ENCODE measurements around the gene ZP1. TPM values are rescaled to one million over a fixed set of nuclear protein-coding genes. Genes with fewer than 3 reads are reported as not detected.
A peak's percentile ranks its signal among the peaks of the same experiment; 100 is the strongest.

The ZP1 gene
- polyA plus RNA-seq, 4 donors, result 0.33 to 2.7 TPM; not detected in 2

GRCh38 chr11:60831143-60831500, 36.2 kb upstream of the ZP1 start:
- H3K27ac ChIP-seq (ENCODE audit: low read depth in 1 of 3, low read length in 2 of 3), result no peak overlapping the region

GRCh38 chr11:60831501-60832079, 35.8 kb upstream of the ZP1 start:
- Histone ChIP-seq H3K27me3 (ENCODE audit: control insufficient read depth in 3 of 3, insufficient read depth in 3 of 3, low read length in 3 of 3) (no peaks in the 10 kb centered on the region), H3K4me3 (ENCODE audit: low read depth in 1 of 3, low read length in 3 of 3) (no peak overlapping the region), H3K9me3 (ENCODE audit: control insufficient read depth in 2 of 2, insufficient read depth in 1 of 2, low read depth in 1 of 2, low read length in 1 of 2) (no peaks in the 10 kb centered on the region), H3K27ac (ENCODE audit: low read depth in 1 of 3, low read length in 2 of 3) (no peak overlapping the region), H3K4me1 (ENCODE audit: control insufficient read depth in 3 of 3, insufficient read depth in 2 of 3, low read depth in 1 of 3, low read length in 2 of 3) (no peaks in the 10 kb centered on the region), H3K36me3 (ENCODE audit: control insufficient read depth in 3 of 3, insufficient read depth in 2 of 3, low read depth in 1 of 3, low read length in 3 of 3) (no peaks in the 10 kb centered on the region)
- DNase-seq (no peak), FAIRE-seq (no peak)
- 41 to 55% (median 43%) methylated on average over 7 of the region's 7 CpGs for WGBS, 3 donors

More at GRCh38 chr11:60831143-60831500, 36.2 kb upstream of the ZP1 start:
- FAIRE-seq (no peak), DNase-seq (peak; percentile 85 to 86)
- 19 to 24% (median 22%) methylated on average over 8 of the region's 8 CpGs for WGBS, 3 donors
- H3K4me1 ChIP-seq (ENCODE audit: control insufficient read depth in 3 of 3, insufficient read depth in 2 of 3, low read depth in 1 of 3, low read length in 2 of 3), result no peaks in the 10 kb centered on the region
- no peak overlapping the region for H3K4me3 ChIP-seq (ENCODE audit: low read depth in 1 of 3, low read length in 3 of 3)
- H3K27me3 ChIP-seq (ENCODE audit: control insufficient read depth in 3 of 3, insufficient read depth in 3 of 3, low read length in 3 of 3), result no peaks in the 10 kb centered on the region
- H3K9me3 ChIP-seq (ENCODE audit: control insufficient read depth in 2 of 2, insufficient read depth in 1 of 2, low read depth in 1 of 2, low read length in 1 of 2), result no peaks in the 10 kb centered on the region
- H3K36me3 ChIP-seq (ENCODE audit: control insufficient read depth in 3 of 3, insufficient read depth in 2 of 3, low read depth in 1 of 3, low read length in 3 of 3), result no peaks in the 10 kb centered on the region

- Histone ChIP-seq H3K4me3 (ENCODE audit: low read depth in 1 of 3, low read length in 3 of 3) (no peak overlapping the region), H3K4me1 (ENCODE audit: control insufficient read depth in 3 of 3, insufficient read depth in 2 of 3, low read depth in 1 of 3, low read length in 2 of 3) (no peaks in the 10 kb centered on the region), H3K36me3 (ENCODE audit: control insufficient read depth in 3 of 3, insufficient read depth in 2 of 3, low read depth in 1 of 3, low read length in 3 of 3) (no peaks in the 10 kb centered on the region), H3K27me3 (ENCODE audit: control insufficient read depth in 3 of 3, insufficient read depth in 3 of 3, low read length in 3 of 3) (no peaks in the 10 kb centered on the region), H3K27ac (ENCODE audit: low read depth in 1 of 3, low read length in 2 of 3) (no peak overlapping the region), H3K9me3 (ENCODE audit: control insufficient read depth in 2 of 2, insufficient read depth in 1 of 2, low read depth in 1 of 2, low read length in 1 of 2) (no peaks in the 10 kb centered on the region)
- FAIRE-seq, result no peak
- no peak for DNase-seq
- WGBS, 3 donors, result 55 to 60% (median 55%) methylated on average over 7 of the region's 7 CpGs
These were observed 32.4 kb upstream of the ZP1 start for GRCh38 chr11:60834742-60835533.

GRCh38 chr11:60835534-60835846, 31.9 kb upstream of the ZP1 start:
- H3K27me3 ChIP-seq (ENCODE audit: control insufficient read depth in 3 of 3, insufficient read depth in 3 of 3, low read length in 3 of 3), result no peaks in the 10 kb centered on the region
- 79 to 88% (median 87%) methylated on average over 3 of the region's 3 CpGs for WGBS, 3 donors
- no peaks in the 10 kb centered on the region for H3K9me3 ChIP-seq (ENCODE audit: control insufficient read depth in 2 of 2, insufficient read depth in 1 of 2, low read depth in 1 of 2, low read length in 1 of 2)
- H3K36me3 ChIP-seq (ENCODE audit: control insufficient read depth in 3 of 3, insufficient read depth in 2 of 3, low read depth in 1 of 3, low read length in 3 of 3), result no peaks in the 10 kb centered on the region
- FAIRE-seq, result no peak
- no peak overlapping the region for H3K4me3 ChIP-seq (ENCODE audit: low read depth in 1 of 3, low read length in 3 of 3)
- no peak for DNase-seq
- no peaks in the 10 kb centered on the region for H3K4me1 ChIP-seq (ENCODE audit: control insufficient read depth in 3 of 3, insufficient read depth in 2 of 3, low read depth in 1 of 3, low read length in 2 of 3)
- no peak overlapping the region for H3K27ac ChIP-seq (ENCODE audit: low read depth in 1 of 3, low read length in 2 of 3)

- no peak for FAIRE-seq
- DNase-seq, result no peak
- Histone ChIP-seq H3K9me3 (ENCODE audit: control insufficient read depth in 2 of 2, insufficient read depth in 1 of 2, low read depth in 1 of 2, low read length in 1 of 2) (no peaks in the 10 kb centered on the region), H3K27ac (ENCODE audit: low read depth in 1 of 3, low read length in 2 of 3) (no peak overlapping the region), H3K36me3 (ENCODE audit: control insufficient read depth in 3 of 3, insufficient read depth in 2 of 3, low read depth in 1 of 3, low read length in 3 of 3) (no peaks in the 10 kb centered on the region), H3K4me3 (ENCODE audit: low read depth in 1 of 3, low read length in 3 of 3) (no peak overlapping the region), H3K27me3 (ENCODE audit: control insufficient read depth in 3 of 3, insufficient read depth in 3 of 3, low read length in 3 of 3) (no peaks in the 10 kb centered on the region), H3K4me1 (ENCODE audit: control insufficient read depth in 3 of 3, insufficient read depth in 2 of 3, low read depth in 1 of 3, low read length in 2 of 3) (peaks cover 0 to 8% (median 6%) of the 10 kb centered on the region in 3 donors)
- 67 to 77% (median 67%) methylated on average over 9 of the region's 9 CpGs for WGBS, 3 donors
These were observed 30.4 kb upstream of the ZP1 start for GRCh38 chr11:60836866-60837515.

- DNase-seq (no peak), FAIRE-seq (no peak)
- Histone ChIP-seq H3K9me3 (ENCODE audit: control insufficient read depth in 2 of 2, insufficient read depth in 1 of 2, low read depth in 1 of 2, low read length in 1 of 2) (no peaks in the 10 kb centered on the region), H3K4me3 (ENCODE audit: low read depth in 1 of 3, low read length in 3 of 3) (no peak overlapping the region), H3K27ac (ENCODE audit: low read depth in 1 of 3, low read length in 2 of 3) (no peak overlapping the region), H3K27me3 (ENCODE audit: control insufficient read depth in 3 of 3, insufficient read depth in 3 of 3, low read length in 3 of 3) (no peaks in the 10 kb centered on the region), H3K4me1 (ENCODE audit: control insufficient read depth in 3 of 3, insufficient read depth in 2 of 3, low read depth in 1 of 3, low read length in 2 of 3) (peaks cover 3 to 10% (median 8%) of the 10 kb centered on the region in 3 donors), H3K36me3 (ENCODE audit: control insufficient read depth in 3 of 3, insufficient read depth in 2 of 3, low read depth in 1 of 3, low read length in 3 of 3) (no peaks in the 10 kb centered on the region)
- WGBS, 3 donors, result 86 to 92% (median 91%) methylated on average over 7 of the region's 7 CpGs
These were observed 29.2 kb upstream of the ZP1 start for GRCh38 chr11:60838132-60838531.

GRCh38 chr11:60840470-60841430, 26.6 kb upstream of the ZP1 start:
- no peaks in the 10 kb centered on the region for H3K27me3 ChIP-seq (ENCODE audit: control insufficient read depth in 3 of 3, insufficient read depth in 3 of 3, low read length in 3 of 3)
- no peak overlapping the region for H3K4me3 ChIP-seq (ENCODE audit: low read depth in 1 of 3, low read length in 3 of 3)
- peaks cover 3 to 23% (median 16%) of the 10 kb centered on the region in 3 donors for H3K4me1 ChIP-seq (ENCODE audit: control insufficient read depth in 3 of 3, insufficient read depth in 2 of 3, low read depth in 1 of 3, low read length in 2 of 3)
- 72 to 86% (median 85%) methylated on average over 14 of the region's 14 CpGs for WGBS, 3 donors
- H3K9me3 ChIP-seq (ENCODE audit: control insufficient read depth in 2 of 2, insufficient read depth in 1 of 2, low read depth in 1 of 2, low read length in 1 of 2), result no peaks in the 10 kb centered on the region
- FAIRE-seq (no peak), DNase-seq (peak in 1 of 2 donors; percentile 30)
- peak overlapping the region; percentile 16 to 78 (median 64) for H3K27ac ChIP-seq (ENCODE audit: low read depth in 1 of 3, low read length in 2 of 3)
- no peaks in the 10 kb centered on the region for H3K36me3 ChIP-seq (ENCODE audit: control insufficient read depth in 3 of 3, insufficient read depth in 2 of 3, low read depth in 1 of 3, low read length in 3 of 3)

All from small intestine (tissue), 7 donors.